Islet precursor cell (in vitro differentiated cells): ENCODE results near the gene TMEM236.
A peak's percentile ranks its signal among the peaks of the same experiment; 100 is the strongest.

Experiments
- DNase-seq: peaks from one replicate; pipeline ENCODE4 v3.0.0-alpha.2; 2018

Gene TMEM236

GRCh38 chr10:17835688-17836087 lies 83.7 kb downstream of the TMEM236 start:
- peak; percentile 98 for DNase-seq

- DNase-seq = peak; percentile 91
These were observed 84.9 kb downstream of the TMEM236 start for GRCh38 chr10:17836942-17837341.

GRCh38 chr10:17838080-17838648 lies 86.2 kb downstream of the TMEM236 start:
- DNase-seq = no peak

GRCh38 chr10:17841050-17841449 lies 89.0 kb downstream of the TMEM236 start:
- no peak for DNase-seq

- no peak for DNase-seq
These were observed 90.6 kb downstream of the TMEM236 start for GRCh38 chr10:17842641-17843040.

- DNase-seq = no peak
These were observed 95.7 kb downstream of the TMEM236 start for GRCh38 chr10:17847585-17848296.

GRCh38 chr10:17848646-17849045 lies 96.6 kb downstream of the TMEM236 start:
- no peak for DNase-seq
